HepG2 (cell line): Measurements from ENCODE around the gene SORBS2. TPM values are rescaled to one million over a fixed set of nuclear protein-coding genes. Genes with fewer than 3 reads are reported as not detected.

Experiments
- ATF4 ChIP-seq, 2 experiments: fragments of 450-650 bp in 1 of 2; sonication (generic) in 1 of 2; formaldehyde crosslinking; IDR thresholded peaks; 2 replicates each; pipeline versions ENCODE4 v1.5.0 to v1.8.0; 2020 to 2022; ENCODE audit warnings: mild to moderate bottlenecking in 1 of 2, missing genetic modification reagents in 1 of 2
- KDM3A ChIP-seq: IDR thresholded peaks from 2 replicates; pipeline ENCODE4 v1.6.1; 2018; ENCODE audit warnings: low read depth, missing compliant biosample characterization
- NFKBIZ ChIP-seq: IDR thresholded peaks from 2 replicates; pipeline ENCODE4 v1.6.1; 2018; ENCODE audit warnings: missing genetic modification reagents, missing compliant biosample characterization
- NFYC ChIP-seq: IDR thresholded peaks from 2 replicates; pipeline ENCODE4 v1.6.1; 2016; ENCODE audit warnings: missing genetic modification reagents, missing compliant biosample characterization
- REPIN1 ChIP-seq: sonication (generic); formaldehyde crosslinking; IDR thresholded peaks from 2 replicates; pipeline ENCODE4 v1.8.0; 2022; ENCODE audit warnings: missing genetic modification reagents, low read depth, mild to moderate bottlenecking, borderline replicate concordance
- SOX5 ChIP-seq: IDR thresholded peaks from 2 replicates; pipeline ENCODE4 v1.6.1; 2016; ENCODE audit warnings: borderline replicate concordance
- SRSF9 ChIP-seq: fragments of 200-400 bp; formaldehyde crosslinking; IDR thresholded peaks from 2 replicates; pipeline ENCODE4 v1.6.1; 2018; ENCODE audit warnings: borderline replicate concordance, mild to moderate bottlenecking, low read depth, low read length; ENCODE audit not compliant: insufficient read depth, poor library complexity, severe bottlenecking
- XRCC5 ChIP-seq: fragments of 200-400 bp; formaldehyde crosslinking; optimal IDR thresholded peaks from 2 replicates; pipeline ENCODE3; 2017; ENCODE audit warnings: mild to moderate bottlenecking, low read length
- ZBTB33 ChIP-seq: sonication (generic); formaldehyde crosslinking; IDR thresholded peaks from 2 replicates; pipeline ENCODE4 v1.4.0; 2020; ENCODE audit warnings: missing genetic modification reagents
- ZBTB4 ChIP-seq: sonication (generic); formaldehyde crosslinking; IDR thresholded peaks from 2 replicates; pipeline ENCODE4 v1.4.0; 2020; ENCODE audit warnings: missing genetic modification reagents, mild to moderate bottlenecking, borderline replicate concordance
- ZFP82 ChIP-seq: sonication (generic); formaldehyde crosslinking; IDR thresholded peaks from 2 replicates; pipeline ENCODE4 v1.5.1; 2020; ENCODE audit warnings: mild to moderate bottlenecking, missing genetic modification reagents, borderline replicate concordance
- ZNF350 ChIP-seq: sonication (generic); formaldehyde crosslinking; IDR thresholded peaks from 2 replicates; pipeline ENCODE4 v1.4.0; 2020; ENCODE audit warnings: mild to moderate bottlenecking, low read depth, missing genetic modification reagents, borderline replicate concordance
- ZNF7 ChIP-seq: IDR thresholded peaks from 2 replicates; pipeline ENCODE4 v1.6.1; 2016; ENCODE audit warnings: missing biosample characterization, missing genetic modification reagents
- polyA plus RNA-seq, 8 experiments: library from polyadenylated mRNA; depleted of rRNA in 3 of 8; stranded (reverse) in 7 of 8; unstranded in 1 of 8; fragments of >200 nt; fragmentation: Illumina TruSeq in 4 of 8; extraction: Trizol in 4 of 8; gene quantifications; 2 replicates each; pipeline versions ENCODE4 v1.2.1 to v1.2.3, GENCODE V29; 2011 to 2016; ENCODE audit warnings: low read depth in 4 of 8, missing spikeins in 1 of 8, mixed read lengths in 1 of 8; ENCODE audit not compliant: insufficient read depth in 1 of 8
- total RNA-seq, 5 experiments: library from RNA; depleted of rRNA; stranded (reverse); fragments of >200 nt; fragmentation: Illumina TruSeq; extraction: Trizol; gene quantifications; 2 replicates each; pipeline ENCODE4 v1.2.3, GENCODE V29; 2016; ENCODE audit warnings: low read depth in 1 of 5
- TF ChIP-seq, protein P1 (sequence below): sonication (generic); formaldehyde crosslinking; IDR thresholded peaks from 2 replicates; pipeline ENCODE4 v1.4.0; 2020; ENCODE audit warnings: missing genetic modification reagents, borderline replicate concordance
- TF ChIP-seq, protein P2 (sequence below): sonication (generic); formaldehyde crosslinking; IDR thresholded peaks from 2 replicates; pipeline ENCODE4 v1.8.0; 2022; ENCODE audit warnings: mild to moderate bottlenecking, missing genetic modification reagents

SORBS2 gene
- total and polyA plus RNA-seq, 2 of the 13 experiments (the other 11 are each of a cell fraction or from before 2014, with no cell fraction given): 25.0 to 80.5 TPM

GRCh38 chr4:185712350-185713024, 99.5 kb downstream of the SORBS2 start (continued):
- TF ChIP-seq, protein P1, sequence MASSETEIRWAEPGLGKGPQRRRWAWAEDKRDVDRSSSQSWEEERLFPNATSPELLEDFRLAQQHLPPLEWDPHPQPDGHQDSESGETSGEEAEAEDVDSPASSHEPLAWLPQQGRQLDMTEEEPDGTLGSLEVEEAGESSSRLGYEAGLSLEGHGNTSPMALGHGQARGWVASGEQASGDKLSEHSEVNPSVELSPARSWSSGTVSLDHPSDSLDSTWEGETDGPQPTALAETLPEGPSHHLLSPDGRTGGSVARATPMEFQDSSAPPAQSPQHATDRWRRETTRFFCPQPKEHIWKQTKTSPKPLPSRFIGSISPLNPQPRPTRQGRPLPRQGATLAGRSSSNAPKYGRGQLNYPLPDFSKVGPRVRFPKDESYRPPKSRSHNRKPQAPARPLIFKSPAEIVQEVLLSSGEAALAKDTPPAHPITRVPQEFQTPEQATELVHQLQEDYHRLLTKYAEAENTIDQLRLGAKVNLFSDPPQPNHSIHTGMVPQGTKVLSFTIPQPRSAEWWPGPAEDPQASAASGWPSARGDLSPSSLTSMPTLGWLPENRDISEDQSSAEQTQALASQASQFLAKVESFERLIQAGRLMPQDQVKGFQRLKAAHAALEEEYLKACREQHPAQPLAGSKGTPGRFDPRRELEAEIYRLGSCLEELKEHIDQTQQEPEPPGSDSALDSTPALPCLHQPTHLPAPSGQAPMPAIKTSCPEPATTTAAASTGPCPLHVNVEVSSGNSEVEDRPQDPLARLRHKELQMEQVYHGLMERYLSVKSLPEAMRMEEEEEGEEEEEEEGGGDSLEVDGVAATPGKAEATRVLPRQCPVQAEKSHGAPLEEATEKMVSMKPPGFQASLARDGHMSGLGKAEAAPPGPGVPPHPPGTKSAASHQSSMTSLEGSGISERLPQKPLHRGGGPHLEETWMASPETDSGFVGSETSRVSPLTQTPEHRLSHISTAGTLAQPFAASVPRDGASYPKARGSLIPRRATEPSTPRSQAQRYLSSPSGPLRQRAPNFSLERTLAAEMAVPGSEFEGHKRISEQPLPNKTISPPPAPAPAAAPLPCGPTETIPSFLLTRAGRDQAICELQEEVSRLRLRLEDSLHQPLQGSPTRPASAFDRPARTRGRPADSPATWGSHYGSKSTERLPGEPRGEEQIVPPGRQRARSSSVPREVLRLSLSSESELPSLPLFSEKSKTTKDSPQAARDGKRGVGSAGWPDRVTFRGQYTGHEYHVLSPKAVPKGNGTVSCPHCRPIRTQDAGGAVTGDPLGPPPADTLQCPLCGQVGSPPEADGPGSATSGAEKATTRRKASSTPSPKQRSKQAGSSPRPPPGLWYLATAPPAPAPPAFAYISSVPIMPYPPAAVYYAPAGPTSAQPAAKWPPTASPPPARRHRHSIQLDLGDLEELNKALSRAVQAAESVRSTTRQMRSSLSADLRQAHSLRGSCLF (CRISPR knock-in tag): no peak
- TF ChIP-seq NFYC (CRISPR knock-in tag): 0 out of 2 replicates have a peak, but pooled peaks have one; percentile 19
- TF ChIP-seq ATF4 (CRISPR knock-in tag; IDR thresholded peaks at IDR 0.05): peak in 1 of 2 experiments; percentile 81; a peak in 1 of 4 replicates
- peak; percentile 93 for TF ChIP-seq ZNF7 (CRISPR knock-in tag)
- TF ChIP-seq ZBTB4 (CRISPR knock-in tag): peak; percentile 30; the same call in 1 of the 2 replicates
- peak; percentile 61; the same call in 1 of the 2 replicates for TF ChIP-seq SOX5
- TF ChIP-seq ZBTB33 (CRISPR knock-in tag): peak; percentile 43; the same call in 1 of the 2 replicates
- no peak for TF ChIP-seq ZFP82 (CRISPR knock-in tag)
- TF ChIP-seq REPIN1 (CRISPR knock-in tag): peak; percentile 79; the same call in 1 of the 2 replicates
- TF ChIP-seq ZNF350: peak; percentile 19; the same call in 1 of the 2 replicates
- TF ChIP-seq XRCC5: peak; percentile 40
- TF ChIP-seq KDM3A (CRISPR knock-in tag): peak; percentile 71; the same call in 1 of the 2 replicates
- TF ChIP-seq, protein P2, sequence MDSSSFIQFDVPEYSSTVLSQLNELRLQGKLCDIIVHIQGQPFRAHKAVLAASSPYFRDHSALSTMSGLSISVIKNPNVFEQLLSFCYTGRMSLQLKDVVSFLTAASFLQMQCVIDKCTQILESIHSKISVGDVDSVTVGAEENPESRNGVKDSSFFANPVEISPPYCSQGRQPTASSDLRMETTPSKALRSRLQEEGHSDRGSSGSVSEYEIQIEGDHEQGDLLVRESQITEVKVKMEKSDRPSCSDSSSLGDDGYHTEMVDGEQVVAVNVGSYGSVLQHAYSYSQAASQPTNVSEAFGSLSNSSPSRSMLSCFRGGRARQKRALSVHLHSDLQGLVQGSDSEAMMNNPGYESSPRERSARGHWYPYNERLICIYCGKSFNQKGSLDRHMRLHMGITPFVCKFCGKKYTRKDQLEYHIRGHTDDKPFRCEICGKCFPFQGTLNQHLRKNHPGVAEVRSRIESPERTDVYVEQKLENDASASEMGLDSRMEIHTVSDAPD (CRISPR knock-in tag): 0 out of 2 replicates have a peak, but pooled peaks have one; percentile 36
- no peak for TF ChIP-seq SRSF9
- 0 out of 2 replicates have a peak, but pooled peaks have one; percentile 34 for TF ChIP-seq NFKBIZ (CRISPR knock-in tag)
